NT2/D1 (cell line): ENCODE measurements around the gene OMG.

Experiments used
- SUZ12 ChIP-seq: IDR thresholded peaks from 2 replicates; pipeline ENCODE4 v1.6.1; 2011; ENCODE audit not compliant: insufficient read length, insufficient read depth; ENCODE audit errors: extremely low read depth
- YY1 ChIP-seq: IDR thresholded peaks from 2 replicates; pipeline ENCODE4 v1.6.1; 2011; ENCODE audit not compliant: insufficient read length, insufficient read depth
- ZNF274 ChIP-seq: IDR thresholded peaks from 2 replicates; pipeline ENCODE4 v1.6.1; 2011; ENCODE audit warnings: mild to moderate bottlenecking, low read depth, low read length

GRCh38 chr17:31248986-31249834, 47.8 kb downstream of the OMG start:
- TF ChIP-seq SUZ12 (no peak), ZNF274 (no peak), YY1 (no peak)
